Astrocyte (in vitro differentiated cells and primary cell): ENCODE measurements around the gene KLHL17. TPM values are rescaled to one million over a fixed set of nuclear protein-coding genes. Genes with fewer than 3 reads are reported as not detected.

Source experiments
- DNase-seq: peaks from one replicate; pipeline ENCODE4 v3.0.0-alpha.2; 2010; ENCODE audit warnings: low read depth
- FAIRE-seq: peaks from 2 replicates; lab custom pipeline; 2011; peaks lifted over from hg19 to GRCh38; lab: Jason Lieb, UNC
- H2AFZ ChIP-seq: 2 replicates; pipeline ENCODE4 v1.6.0; 2012; ENCODE audit warnings: low read depth, low read length, inconsistent platforms
- H3K27ac ChIP-seq: 2 replicates; pipeline ENCODE4 v1.5.1; 2011; ENCODE audit warnings: low read depth, low read length, inconsistent platforms
- H3K27me3 ChIP-seq: 2 replicates; pipeline ENCODE4 v1.6.0; 2011; ENCODE audit warnings: low read length, inconsistent platforms; ENCODE audit not compliant: insufficient read depth
- H3K36me3 ChIP-seq: 2 replicates; pipeline ENCODE4 v1.5.1; 2011; ENCODE audit warnings: low read length, inconsistent platforms; ENCODE audit not compliant: insufficient read depth
- H3K4me1 ChIP-seq: 2 replicates; pipeline ENCODE4 v1.5.1; 2011; ENCODE audit warnings: low read length, inconsistent platforms; ENCODE audit not compliant: insufficient read depth
- H3K4me2 ChIP-seq: 2 replicates; pipeline ENCODE4 v1.6.0; 2012; ENCODE audit warnings: low read length, inconsistent platforms
- H3K4me3 ChIP-seq: 2 replicates; pipeline ENCODE4 v1.5.1; 2011; ENCODE audit warnings: low read depth, mild to moderate bottlenecking, low read length, inconsistent platforms; ENCODE audit not compliant: insufficient read depth
- H3K79me2 ChIP-seq: 2 replicates; pipeline ENCODE4 v1.6.0; 2012; ENCODE audit warnings: mild to moderate bottlenecking, low read length, inconsistent platforms; ENCODE audit not compliant: insufficient read depth
- H3K9ac ChIP-seq: 2 replicates; pipeline ENCODE4 v1.6.0; 2012; ENCODE audit warnings: mild to moderate bottlenecking, low read length, inconsistent platforms
- H3K9me3 ChIP-seq: 2 replicates; pipeline ENCODE4 v1.5.1; 2012; ENCODE audit warnings: low read depth, mild to moderate bottlenecking, low read length, inconsistent platforms; ENCODE audit not compliant: insufficient read depth
- H4K20me1 ChIP-seq: 2 replicates; pipeline ENCODE4 v1.6.0; 2012; ENCODE audit warnings: low read length, inconsistent platforms; ENCODE audit not compliant: insufficient read depth
- H3K27ac Mint-ChIP-seq: one replicate; pipeline ENCODE4 v1.8.0; 2021; ENCODE audit warnings: mild to moderate bottlenecking, mixed read lengths; ENCODE audit not compliant: unreplicated experiment
- H3K27me3 Mint-ChIP-seq: one replicate; pipeline ENCODE4 v1.8.0; 2021; ENCODE audit warnings: low read depth, mixed read lengths; ENCODE audit not compliant: unreplicated experiment
- H3K36me3 Mint-ChIP-seq: one replicate; pipeline ENCODE4 v1.8.0; 2021; ENCODE audit warnings: low read depth, mixed read lengths; ENCODE audit not compliant: unreplicated experiment
- H3K4me1 Mint-ChIP-seq: one replicate; pipeline ENCODE4 v1.8.0; 2021; ENCODE audit warnings: low read depth, mixed read lengths; ENCODE audit not compliant: unreplicated experiment
- H3K4me3 Mint-ChIP-seq: one replicate; pipeline ENCODE4 v1.8.0; 2021; ENCODE audit warnings: mild to moderate bottlenecking, moderate library complexity, mixed read lengths; ENCODE audit not compliant: unreplicated experiment
- H3K9me3 Mint-ChIP-seq: one replicate; pipeline ENCODE4 v1.8.0; 2021; ENCODE audit warnings: mild to moderate bottlenecking, mixed read lengths; ENCODE audit not compliant: unreplicated experiment
- CTCF ChIP-seq: IDR thresholded peaks from 2 replicates; pipeline ENCODE4 v1.5.1; 2011; ENCODE audit warnings: low read depth, mild to moderate bottlenecking, inconsistent platforms, low read length, moderate library complexity; ENCODE audit not compliant: insufficient read depth
- EZH2 ChIP-seq: IDR thresholded peaks from 2 replicates; pipeline ENCODE4 v1.6.1; 2012; ENCODE audit warnings: mild to moderate bottlenecking, low read length, inconsistent platforms; ENCODE audit not compliant: insufficient read depth
- total RNA-seq: library from RNA; stranded (reverse); gene quantifications from 2 replicates; pipeline ENCODE4 v1.2.1, GENCODE V29; 2021

The KLHL17 gene
- total RNA-seq, 1 donor from 2014 or later, result 25.9 TPM

- H3K4me3 Mint-ChIP-seq, result no peak overlapping the region
- no peak overlapping the region for H3K4me2 ChIP-seq
- no peaks in the 10 kb centered on the region for H3K27me3 ChIP-seq
- peaks cover 32% of the 10 kb centered on the region for H3K79me2 ChIP-seq
- FAIRE-seq (no peak), DNase-seq (no peak)
- peaks cover 18% of the 10 kb centered on the region for H3K36me3 Mint-ChIP-seq
- no peak for TF ChIP-seq EZH2
- no peak for TF ChIP-seq CTCF
- no peak overlapping the region for H2AFZ ChIP-seq
- peaks cover 2% of the 10 kb centered on the region for H3K27me3 Mint-ChIP-seq
- peaks cover 7% of the 10 kb centered on the region for H3K4me1 Mint-ChIP-seq
- no peaks in the 10 kb centered on the region for H3K9me3 Mint-ChIP-seq
- peaks cover 26% of the 10 kb centered on the region for H3K36me3 ChIP-seq
- H3K27ac Mint-ChIP-seq, result no peak overlapping the region
- peaks cover 60% of the 10 kb centered on the region for H4K20me1 ChIP-seq
- no peaks in the 10 kb centered on the region for H3K4me1 ChIP-seq
- H3K9ac ChIP-seq, result no peak overlapping the region
- no peak overlapping the region for H3K27ac ChIP-seq
- no peak overlapping the region for H3K4me3 ChIP-seq
- no peaks in the 10 kb centered on the region for H3K9me3 ChIP-seq
Measured at GRCh38 chr1:953524-954320, 6.7 kb upstream of the KLHL17 start.

- no peak overlapping the region for H3K4me2 ChIP-seq
- peaks cover 35% of the 10 kb centered on the region for H3K79me2 ChIP-seq
- TF ChIP-seq EZH2, result no peak
- no peak for TF ChIP-seq CTCF
- peaks cover 50% of the 10 kb centered on the region for H4K20me1 ChIP-seq
- peaks cover 16% of the 10 kb centered on the region for H3K36me3 Mint-ChIP-seq
- no peaks in the 10 kb centered on the region for H3K27me3 ChIP-seq
- peaks cover 7% of the 10 kb centered on the region for H3K4me1 Mint-ChIP-seq
- DNase-seq, result no peak
- no peak overlapping the region for H2AFZ ChIP-seq
- no peaks in the 10 kb centered on the region for H3K9me3 ChIP-seq
- FAIRE-seq, result no peak
- H3K27me3 Mint-ChIP-seq, result peaks cover 2% of the 10 kb centered on the region
- H3K9ac ChIP-seq, result no peak overlapping the region
- peaks cover 2% of the 10 kb centered on the region for H3K4me1 ChIP-seq
- H3K9me3 Mint-ChIP-seq, result no peaks in the 10 kb centered on the region
- H3K27ac Mint-ChIP-seq, result peak overlapping the region; percentile 35
- peaks cover 22% of the 10 kb centered on the region for H3K36me3 ChIP-seq
- no peak overlapping the region for H3K4me3 ChIP-seq
- no peak overlapping the region for H3K27ac ChIP-seq
- no peak overlapping the region for H3K4me3 Mint-ChIP-seq
Measured at GRCh38 chr1:954927-955326, 5.5 kb upstream of the KLHL17 start.

- peaks cover 2% of the 10 kb centered on the region for H3K27me3 Mint-ChIP-seq
- Histone ChIP-seq H3K79me2 (peaks cover 31% of the 10 kb centered on the region), H3K4me2 (no peak overlapping the region), H3K9ac (no peak overlapping the region), H3K4me3 (no peak overlapping the region), H4K20me1 (peaks cover 44% of the 10 kb centered on the region), H3K27ac (no peak overlapping the region), H3K4me1 (peaks cover 2% of the 10 kb centered on the region), H3K27me3 (no peaks in the 10 kb centered on the region), H2AFZ (no peak overlapping the region), H3K9me3 (no peaks in the 10 kb centered on the region), H3K36me3 (peaks cover 19% of the 10 kb centered on the region)
- TF ChIP-seq EZH2 (no peak), CTCF (no peak)
- H3K9me3 Mint-ChIP-seq, result no peaks in the 10 kb centered on the region
- peaks cover 16% of the 10 kb centered on the region for H3K36me3 Mint-ChIP-seq
- DNase-seq, result no peak
- H3K4me1 Mint-ChIP-seq, result peaks cover 7% of the 10 kb centered on the region
- FAIRE-seq, result no peak
- H3K4me3 Mint-ChIP-seq, result no peak overlapping the region
- H3K27ac Mint-ChIP-seq, result no peak overlapping the region
Measured at GRCh38 chr1:955474-955873, 4.9 kb upstream of the KLHL17 start.
